Activated T-helper 1 cell treated with anti-CD3 and anti-CD28 coated beads, Interleukin-12 subunit alpha, Interleukin-12 subunit beta, Interleukin-2, Interleukin-4 antibody, amounts not matched to agents 30 ng/mL and 10 ng/mL and 1 ng/mL, durations not matched to agents 14 hours and 24 hours and 36 hours (primary cell): ENCODE measurements around the gene GIT2. TPM values are rescaled to one million over a fixed set of nuclear protein-coding genes. Genes with fewer than 3 reads are reported as not detected.
A peak's percentile ranks its signal among the peaks of the same experiment; 100 is the strongest.
"Not testable (repeated sequence)": the region's sequence is repeated elsewhere in the genome, so short reads cannot be mapped to it uniquely, and the experiment has no call there.

Experiments used
- DNase-seq: peaks from one replicate; pipeline ENCODE4 v3.0.0; 2021; ENCODE audit warnings: low spot score
- H3K27ac Mint-ChIP-seq: one replicate; pipeline ENCODE4 v1.8.0; 2021; ENCODE audit warnings: mild to moderate bottlenecking, mixed read lengths
- H3K27me3 Mint-ChIP-seq: one replicate; pipeline ENCODE4 v1.8.0; 2022; ENCODE audit warnings: mild to moderate bottlenecking, moderate library complexity, mixed read lengths; ENCODE audit not compliant: insufficient read depth
- H3K36me3 Mint-ChIP-seq: one replicate; pipeline ENCODE4 v1.8.0; 2021; ENCODE audit warnings: low read depth, mixed read lengths
- H3K4me1 Mint-ChIP-seq: one replicate; pipeline ENCODE4 v1.8.0; 2021; ENCODE audit warnings: low read depth, mixed read lengths
- H3K4me3 Mint-ChIP-seq: one replicate; pipeline ENCODE4 v1.8.0; 2021; ENCODE audit warnings: mild to moderate bottlenecking, moderate library complexity, mixed read lengths
- H3K9me3 Mint-ChIP-seq: one replicate; pipeline ENCODE4 v1.8.0; 2021; ENCODE audit warnings: mixed read lengths
- intact Hi-C: fragments of 100-400 bp; cut with micrococcal nuclease; formaldehyde crosslinking; loops from one replicate; pipeline ENCODE4 v1.15.1; 2024
- total RNA-seq: library from RNA; stranded (reverse); gene quantifications from 2 replicates; pipeline ENCODE4 v1.2.3, GENCODE V29; 2022

Gene GIT2
- total RNA-seq, 1 donor from 2014 or later, result 86.2 TPM

GRCh38 chr12:109987615-109988014, 8.6 kb downstream of the GIT2 start:
- H3K36me3 Mint-ChIP-seq, result peaks cover 50% of the 10 kb centered on the region
- no peaks in the 10 kb centered on the region for H3K9me3 Mint-ChIP-seq
- H3K4me3 Mint-ChIP-seq, result peak overlapping the region; percentile 1
- H3K27me3 Mint-ChIP-seq, result no peaks in the 10 kb centered on the region
- peaks cover 57% of the 10 kb centered on the region for H3K4me1 Mint-ChIP-seq
- intact Hi-C loops, result loop anchor here (1.0 to 5.0 kb wide), 4 partner anchors 8 to 590 kb away; partner anchors contain the start of gene GIT2
- peak overlapping the region; percentile 84 for H3K27ac Mint-ChIP-seq
- no peak for DNase-seq

DNA sequence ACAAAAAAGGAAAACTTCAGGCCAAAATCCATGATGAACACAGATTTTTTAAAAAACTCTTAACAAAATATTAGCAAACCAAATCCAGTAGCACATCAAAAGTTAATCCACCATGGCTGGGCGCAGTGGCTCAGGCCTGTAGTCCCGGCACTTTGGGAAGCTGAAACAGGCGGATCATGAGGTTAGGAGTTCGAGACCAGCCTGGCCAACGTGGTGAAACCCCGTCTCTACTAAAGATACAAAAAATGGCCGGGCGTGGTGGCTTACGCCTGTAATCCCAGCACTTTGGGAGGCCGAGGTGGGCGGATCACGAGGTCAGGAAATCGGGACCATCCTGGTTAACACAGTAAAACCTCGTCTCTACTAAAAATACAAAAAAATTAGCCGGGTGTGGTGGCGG, 9.9 kb downstream of the GIT2 start:
- peaks cover 54% of the 10 kb centered on the region for H3K36me3 Mint-ChIP-seq
- H3K4me3 Mint-ChIP-seq, H3K27me3 Mint-ChIP-seq, DNase-seq, H3K9me3 Mint-ChIP-seq: not testable (repeated sequence)
- peak overlapping the region; percentile 70 for H3K27ac Mint-ChIP-seq
- H3K4me1 Mint-ChIP-seq, result peaks cover 61% of the 10 kb centered on the region
- intact Hi-C loops, result loop anchor here (5.0 kb wide), 1 partner anchor 591 kb away; no protein-coding TSS in a partner anchor

GRCh38 chr12:109983432-109984142, 12.6 kb downstream of the GIT2 start:
- DNase-seq, result no peak
- intact Hi-C loops, result no loop called here
- H3K36me3 Mint-ChIP-seq, result peaks cover 61% of the 10 kb centered on the region
- H3K9me3 Mint-ChIP-seq, result peaks cover 2% of the 10 kb centered on the region
- no peak overlapping the region for H3K4me3 Mint-ChIP-seq
- H3K27ac Mint-ChIP-seq, result no peak overlapping the region
- peaks cover 56% of the 10 kb centered on the region for H3K4me1 Mint-ChIP-seq
- H3K27me3 Mint-ChIP-seq, result no peaks in the 10 kb centered on the region

DNA sequence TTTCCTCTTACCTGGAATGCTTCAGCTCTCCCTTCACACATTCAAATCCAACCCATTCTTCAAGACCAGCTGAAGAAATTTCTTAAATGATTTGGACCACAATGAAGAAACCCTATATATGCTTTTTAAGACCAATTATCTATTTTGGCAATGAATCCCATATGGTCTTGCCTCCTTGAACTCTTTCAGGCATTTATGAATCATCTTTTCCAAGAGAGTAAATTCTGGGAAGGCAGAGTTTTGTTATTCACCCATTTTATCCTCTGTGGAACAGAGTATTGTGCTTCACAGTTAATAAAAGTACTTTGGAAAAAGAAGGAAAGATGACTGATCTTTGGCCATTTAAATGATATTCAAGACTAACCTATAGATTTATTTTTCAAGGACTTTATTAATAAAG, 14.0 kb downstream of the GIT2 start:
- Mint-ChIP-seq H3K27ac (peak overlapping the region; percentile 74), H3K4me3 (peak overlapping the region; percentile 16), H3K36me3 (peaks cover 59% of the 10 kb centered on the region), H3K27me3 (no peaks in the 10 kb centered on the region), H3K4me1 (peaks cover 51% of the 10 kb centered on the region), H3K9me3 (peaks cover 6% of the 10 kb centered on the region)
- DNase-seq, result no peak
- intact Hi-C loops, result no loop called here

- Mint-ChIP-seq H3K27me3 (no peaks in the 10 kb centered on the region), H3K27ac (peak overlapping the region; percentile 74)
- DNase-seq, result peak; percentile 47
Observed at GRCh38 chr12:109981311-109981710, 14.9 kb downstream of the GIT2 start.

GRCh38 chr12:109972821-109973220, 23.3 kb downstream of the GIT2 start:
- Mint-ChIP-seq H3K27me3 (no peaks in the 10 kb centered on the region), H3K9me3 (no peaks in the 10 kb centered on the region), H3K4me1 (peaks cover 27% of the 10 kb centered on the region), H3K4me3 (no peak overlapping the region), H3K27ac (no peak overlapping the region), H3K36me3 (peaks cover 51% of the 10 kb centered on the region)
- no peak for DNase-seq
- intact Hi-C loops, result loop anchor here (1.0 kb wide), 2 partner anchors 14 to 21 kb away; no protein-coding TSS in a partner anchor

More at GRCh38 chr12:109981311-109981710, 14.9 kb downstream of the GIT2 start:
- Mint-ChIP-seq H3K4me3 (peak overlapping the region; percentile 59), H3K36me3 (peaks cover 64% of the 10 kb centered on the region), H3K4me1 (peaks cover 51% of the 10 kb centered on the region), H3K9me3 (peaks cover 6% of the 10 kb centered on the region)
- intact Hi-C loops, result loop anchor here (1.0 to 2.0 kb wide), 3 partner anchors 15 to 98 kb away; partner anchors contain the start of gene GIT2

- Mint-ChIP-seq H3K27me3 (no peaks in the 10 kb centered on the region), H3K27ac (no peak overlapping the region), H3K9me3 (no peaks in the 10 kb centered on the region), H3K36me3 (peaks cover 47% of the 10 kb centered on the region), H3K4me3 (no peak overlapping the region), H3K4me1 (peaks cover 23% of the 10 kb centered on the region)
- intact Hi-C loops, result no loop called here
- no peak for DNase-seq
Observed at GRCh38 chr12:109968801-109969200, 27.4 kb downstream of the GIT2 start.

- H3K27ac Mint-ChIP-seq, result peak overlapping the region; percentile 79
- H3K4me3 Mint-ChIP-seq, result peak overlapping the region; percentile 21
- H3K4me1 Mint-ChIP-seq, result peaks cover 16% of the 10 kb centered on the region
- H3K27me3 Mint-ChIP-seq, result no peaks in the 10 kb centered on the region
- H3K36me3 Mint-ChIP-seq, result peaks cover 49% of the 10 kb centered on the region
- H3K9me3 Mint-ChIP-seq, result no peaks in the 10 kb centered on the region
- no peak for DNase-seq
- intact Hi-C loops, result no loop called here
Observed at GRCh38 chr12:109968032-109968420, 28.1 kb downstream of the GIT2 start.

DNA sequence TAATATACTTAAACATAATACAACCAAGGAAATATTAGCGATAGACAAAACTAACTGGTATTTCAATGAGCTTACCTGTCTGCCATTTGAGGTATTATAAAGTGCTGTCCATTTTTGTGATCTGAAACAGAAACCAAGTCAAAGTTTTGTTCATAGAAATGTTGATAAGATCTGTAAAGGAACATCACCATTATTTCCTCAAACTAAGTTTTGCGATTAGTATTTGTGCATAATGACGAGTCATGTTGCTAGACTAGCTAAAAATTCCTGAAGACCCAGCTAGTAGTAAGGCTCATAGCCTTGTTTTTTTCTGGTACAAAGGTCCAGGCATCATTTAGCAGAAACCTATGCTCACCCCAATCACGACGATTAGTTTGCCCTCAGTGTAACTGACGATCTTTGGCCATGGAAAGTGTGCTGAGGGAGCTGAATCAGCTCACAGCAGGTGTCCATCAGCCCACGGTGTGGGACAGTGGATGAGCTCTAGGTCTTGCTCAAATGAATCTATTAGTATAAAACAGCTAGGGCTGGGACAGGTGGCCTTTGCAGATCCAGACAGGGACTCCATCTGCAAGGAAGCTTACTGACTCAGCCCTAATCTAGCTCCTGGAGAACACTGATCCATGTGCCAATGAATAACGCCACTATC, 28.7 kb downstream of the GIT2 start:
- H3K9me3 Mint-ChIP-seq, result no peaks in the 10 kb centered on the region
- intact Hi-C loops, result loop anchor here (2.0 kb wide), 1 partner anchor 13 kb away; no protein-coding TSS in a partner anchor
- no peak for DNase-seq
- H3K27me3 Mint-ChIP-seq, result no peaks in the 10 kb centered on the region
- peaks cover 16% of the 10 kb centered on the region for H3K4me1 Mint-ChIP-seq
- H3K27ac Mint-ChIP-seq, result peak overlapping the region; percentile 79
- H3K36me3 Mint-ChIP-seq, result peaks cover 47% of the 10 kb centered on the region
- peak overlapping the region; percentile 21 for H3K4me3 Mint-ChIP-seq

DNA sequence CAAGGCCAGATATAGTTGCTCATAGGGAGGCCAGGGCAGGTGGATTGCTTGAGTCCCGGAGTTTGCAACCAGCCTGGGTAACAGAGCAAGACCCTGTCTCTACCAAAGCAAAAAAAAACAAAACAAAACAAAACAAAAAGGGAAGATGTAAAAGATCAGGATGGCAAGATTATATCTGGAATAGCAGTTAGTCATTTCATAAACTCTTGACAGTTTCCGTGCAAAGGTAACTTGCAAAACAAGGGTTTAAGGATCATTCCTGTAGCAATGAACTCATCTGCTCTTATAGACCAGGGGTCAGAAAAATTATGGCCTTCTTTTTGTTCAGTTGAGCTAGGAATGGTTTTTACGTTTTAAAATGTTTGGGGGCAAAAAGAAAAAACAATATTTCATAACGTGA, 29.6 kb downstream of the GIT2 start:
- H3K27ac Mint-ChIP-seq, result peak overlapping the region; percentile 75
- H3K36me3 Mint-ChIP-seq, result peaks cover 44% of the 10 kb centered on the region
- intact Hi-C loops, result loop anchor here (2.0 kb wide), 1 partner anchor 14 kb away; no protein-coding TSS in a partner anchor
- DNase-seq, result no peak
- no peaks in the 10 kb centered on the region for H3K27me3 Mint-ChIP-seq
- H3K9me3 Mint-ChIP-seq, result no peaks in the 10 kb centered on the region
- H3K4me3 Mint-ChIP-seq, result no peak overlapping the region
- peaks cover 18% of the 10 kb centered on the region for H3K4me1 Mint-ChIP-seq

DNA sequence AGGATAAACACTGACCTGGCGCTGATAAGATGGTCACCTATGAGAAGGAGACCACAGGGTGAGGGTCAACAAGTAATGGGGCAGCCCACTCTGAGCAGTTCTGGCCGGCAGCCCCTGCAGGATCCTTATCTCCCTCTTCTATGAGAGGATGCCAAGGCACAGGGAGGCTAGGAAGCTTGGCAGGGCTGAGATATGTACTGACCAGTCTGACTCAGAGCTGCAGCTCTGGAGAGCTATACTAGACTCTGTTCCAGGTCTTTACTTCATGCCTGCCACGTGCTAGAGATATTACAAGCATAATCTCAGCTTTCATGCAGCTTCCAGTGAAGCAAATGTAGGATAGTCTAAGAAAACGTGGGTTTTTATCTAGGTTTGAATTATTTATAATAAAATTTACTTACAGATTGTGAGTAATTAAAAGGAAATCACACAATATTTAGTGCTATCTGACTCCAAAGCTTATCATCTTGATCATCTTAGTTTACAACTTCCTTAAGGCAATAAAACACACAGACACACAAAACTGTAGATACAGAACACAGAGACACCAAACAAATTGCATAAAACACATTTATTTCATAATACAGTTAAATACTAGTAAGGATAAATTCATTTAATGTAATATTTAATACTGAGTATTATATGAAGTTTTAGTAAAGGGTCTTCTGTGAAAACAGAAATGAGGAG, 32.3 kb downstream of the GIT2 start:
- intact Hi-C loops, result no loop called here
- Mint-ChIP-seq H3K4me3 (no peak overlapping the region), H3K27me3 (no peaks in the 10 kb centered on the region), H3K9me3 (no peaks in the 10 kb centered on the region), H3K4me1 (peaks cover 22% of the 10 kb centered on the region), H3K36me3 (peaks cover 44% of the 10 kb centered on the region), H3K27ac (no peak overlapping the region)
- DNase-seq, result no peak

DNA sequence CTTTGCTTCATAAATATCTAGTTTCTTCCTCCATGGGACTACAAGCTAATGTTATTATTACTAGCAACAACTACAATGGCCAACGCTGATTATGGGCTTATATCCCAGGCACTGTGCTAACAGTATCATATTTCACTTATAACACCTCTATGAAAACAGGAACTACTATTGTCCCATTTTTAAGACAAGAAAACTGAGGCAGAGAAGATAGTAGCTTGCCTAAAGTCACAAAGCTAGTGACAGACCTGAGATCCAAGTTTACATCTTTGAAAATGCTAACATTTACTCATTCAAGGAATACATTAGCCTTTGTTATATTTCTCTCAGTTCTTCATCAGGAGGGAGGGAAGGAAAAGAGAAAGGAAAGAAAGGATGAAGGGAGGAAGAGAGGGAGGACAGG, 32.8 kb downstream of the GIT2 start:
- no peaks in the 10 kb centered on the region for H3K27me3 Mint-ChIP-seq
- H3K9me3 Mint-ChIP-seq, result no peaks in the 10 kb centered on the region
- H3K27ac Mint-ChIP-seq, result peak overlapping the region; percentile 76
- H3K36me3 Mint-ChIP-seq, result peaks cover 49% of the 10 kb centered on the region
- H3K4me3 Mint-ChIP-seq, result no peak overlapping the region
- intact Hi-C loops, result no loop called here
- peaks cover 22% of the 10 kb centered on the region for H3K4me1 Mint-ChIP-seq
- no peak for DNase-seq

DNA sequence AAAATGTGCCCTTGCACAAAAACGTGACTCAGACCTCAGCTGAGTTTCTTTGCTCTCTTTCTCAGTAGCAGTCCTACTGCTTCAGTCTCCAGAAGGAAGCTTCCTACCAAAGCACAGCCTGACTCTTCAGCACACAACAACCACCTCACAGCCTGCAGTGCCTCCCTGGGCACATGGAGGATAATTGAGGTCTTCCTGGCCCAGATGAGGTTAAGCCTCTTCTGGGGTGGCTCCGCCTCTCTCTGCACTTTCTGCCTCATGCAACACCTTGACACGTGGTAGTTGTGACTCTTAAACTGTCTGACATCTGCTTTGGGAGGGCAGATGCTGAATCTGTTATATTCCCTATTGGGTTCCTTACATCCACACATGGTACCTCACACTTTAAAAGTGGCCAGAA, 33.8 kb downstream of the GIT2 start:
- Mint-ChIP-seq H3K9me3 (no peaks in the 10 kb centered on the region), H3K36me3 (peaks cover 44% of the 10 kb centered on the region), H3K4me3 (no peak overlapping the region), H3K4me1 (peaks cover 13% of the 10 kb centered on the region), H3K27ac (no peak overlapping the region), H3K27me3 (no peaks in the 10 kb centered on the region)
- no peak for DNase-seq
- intact Hi-C loops, result no loop called here
